CD4-positive, alpha-beta T cell (primary cell): Measurements from ENCODE around the gene WASF3. TPM values are rescaled to one million over a fixed set of nuclear protein-coding genes. Genes with fewer than 3 reads are reported as not detected.

Experiments
- ATAC-seq: fragments of 200-7000 bp; cut with Tn5 transposase; one replicate; pipeline ENCODE4 v1.10.0; 2022; ENCODE audit warnings: mild to moderate bottlenecking; ENCODE audit not compliant: poor library complexity
- CTCF ChIA-PET: fragments of 350-600 bp; sonication (Branson Sonifier 250); formaldehyde crosslinking; loops from one replicate; lab custom pipeline; 2021; ENCODE audit warnings: antibody characterized with exemption, inconsistent platforms; lab: Charles Lee
- POLR2A ChIA-PET: fragments of 350-600 bp; sonication (Branson Sonifier 250); formaldehyde crosslinking; loops from one replicate; lab custom pipeline; 2021; ENCODE audit warnings: antibody characterized with exemption, inconsistent platforms; lab: Charles Lee
- DNase-seq, 14 experiments: peaks; one replicate each; pipeline ENCODE4 v3.0.0-alpha.2; 2013 to 2020; ENCODE audit warnings: mixed read lengths in 2 of 14
- H3K27ac ChIP-seq, 2 donors: one replicate each; pipeline versions ENCODE4 v1.5.1 to v1.7.0; 2013; ENCODE audit warnings: low read length in 2 of 2, low read depth in 1 of 2, mild to moderate bottlenecking in 1 of 2
- H3K27me3 ChIP-seq, 2 experiments: 1 replicate in 1 of 2; 2 replicates in 1 of 2; pipeline versions ENCODE4 v1.6.1 to v1.7.0; 2013; ENCODE audit warnings: low read length in 2 of 2, control low read depth in 1 of 2, mild to moderate bottlenecking in 1 of 2, moderate library complexity in 1 of 2; ENCODE audit not compliant: insufficient read depth in 2 of 2, control insufficient read depth in 1 of 2
- H3K36me3 ChIP-seq: one replicate; pipeline ENCODE4 v1.6.1; 2013; ENCODE audit warnings: low read length, control low read depth; ENCODE audit not compliant: insufficient read depth
- H3K4me1 ChIP-seq: one replicate; pipeline ENCODE4 v1.6.1; 2013; ENCODE audit warnings: low read length, control low read depth; ENCODE audit not compliant: insufficient read depth
- H3K4me3 ChIP-seq: one replicate; pipeline ENCODE4 v1.5.1; 2013; ENCODE audit warnings: mild to moderate bottlenecking, low read length, moderate library complexity
- H3K9me3 ChIP-seq, 2 experiments: 1 replicate in 1 of 2; 2 replicates in 1 of 2; pipeline versions ENCODE4 v1.6.1 to v1.7.0; 2013; ENCODE audit warnings: low read length in 2 of 2, mild to moderate bottlenecking in 2 of 2, control low read depth in 1 of 2, moderate library complexity in 1 of 2; ENCODE audit not compliant: control insufficient read depth in 1 of 2, insufficient read depth in 1 of 2
- H3K27ac Mint-ChIP-seq: one replicate; pipeline ENCODE4 v1.8.0; 2020; ENCODE audit warnings: mixed read lengths
- H3K27me3 Mint-ChIP-seq: one replicate; pipeline ENCODE4 v1.8.0; 2021; ENCODE audit warnings: mixed read lengths
- H3K36me3 Mint-ChIP-seq: one replicate; pipeline ENCODE4 v1.8.0; 2021; ENCODE audit warnings: low read depth, mixed read lengths
- H3K4me1 Mint-ChIP-seq: one replicate; pipeline ENCODE4 v1.8.0; 2021; ENCODE audit warnings: low read depth, mixed read lengths
- H3K4me3 Mint-ChIP-seq: one replicate; pipeline ENCODE4 v1.8.0; 2020; ENCODE audit warnings: mild to moderate bottlenecking, mixed read lengths
- H3K9me3 Mint-ChIP-seq: one replicate; pipeline ENCODE4 v1.8.0; 2020; ENCODE audit warnings: mixed read lengths
- intact Hi-C, 2 experiments: fragments of 100-400 bp; cut with DNase I in 1 of 2; cut with micrococcal nuclease in 1 of 2; formaldehyde crosslinking; loops; one replicate each; pipeline versions ENCODE4 v1.15.1 to v1.9.0; 2023 to 2025; cut with DNase I, micrococcal nuclease
- total RNA-seq, 174 experiments: library from RNA in 2 of 174; stranded (reverse) in 2 of 174; gene quantifications; one replicate each; pipeline ENCODE4 v1.2.3 and lab custom pipeline; 2021 to 2026
- TF ChIP-seq, protein P1 (sequence below): fragments of 200-600 bp; IDR thresholded peaks from one replicate; pipeline ENCODE4 v1.8.0; 2022; ENCODE audit warnings: antibody characterized with exemption, mild to moderate bottlenecking

The WASF3 gene
- total RNA-seq, 2 experiments from 2014 or later: 0.08 TPM; not detected in 1

DNA sequence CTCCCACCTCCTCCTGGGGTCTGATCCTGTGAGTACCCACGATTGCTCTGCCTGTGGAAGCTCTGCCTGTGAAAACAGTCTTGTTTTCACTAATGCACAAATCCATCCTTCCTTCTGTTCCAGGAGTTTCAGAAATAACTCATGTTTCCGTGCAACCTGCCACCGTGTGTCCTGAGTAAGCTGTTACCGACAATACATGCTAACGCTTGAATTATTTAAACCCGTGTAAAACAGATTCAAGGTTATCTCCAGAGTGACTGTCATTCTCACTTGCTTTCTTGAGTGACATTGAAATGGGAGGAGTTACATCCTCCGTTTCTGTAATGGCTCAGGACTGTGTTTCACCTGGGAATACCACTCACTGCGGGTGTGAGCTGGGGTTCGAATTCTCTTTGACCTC lies 178.2 kb downstream of the WASF3 start:
- H3K4me1 ChIP-seq: no peaks in the 10 kb centered on the region
- DNase-seq: no peak
- no peaks in the 10 kb centered on the region for H3K4me1 Mint-ChIP-seq
- TF ChIP-seq, protein P1, sequence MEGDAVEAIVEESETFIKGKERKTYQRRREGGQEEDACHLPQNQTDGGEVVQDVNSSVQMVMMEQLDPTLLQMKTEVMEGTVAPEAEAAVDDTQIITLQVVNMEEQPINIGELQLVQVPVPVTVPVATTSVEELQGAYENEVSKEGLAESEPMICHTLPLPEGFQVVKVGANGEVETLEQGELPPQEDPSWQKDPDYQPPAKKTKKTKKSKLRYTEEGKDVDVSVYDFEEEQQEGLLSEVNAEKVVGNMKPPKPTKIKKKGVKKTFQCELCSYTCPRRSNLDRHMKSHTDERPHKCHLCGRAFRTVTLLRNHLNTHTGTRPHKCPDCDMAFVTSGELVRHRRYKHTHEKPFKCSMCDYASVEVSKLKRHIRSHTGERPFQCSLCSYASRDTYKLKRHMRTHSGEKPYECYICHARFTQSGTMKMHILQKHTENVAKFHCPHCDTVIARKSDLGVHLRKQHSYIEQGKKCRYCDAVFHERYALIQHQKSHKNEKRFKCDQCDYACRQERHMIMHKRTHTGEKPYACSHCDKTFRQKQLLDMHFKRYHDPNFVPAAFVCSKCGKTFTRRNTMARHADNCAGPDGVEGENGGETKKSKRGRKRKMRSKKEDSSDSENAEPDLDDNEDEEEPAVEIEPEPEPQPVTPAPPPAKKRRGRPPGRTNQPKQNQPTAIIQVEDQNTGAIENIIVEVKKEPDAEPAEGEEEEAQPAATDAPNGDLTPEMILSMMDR: no peak
- peaks cover 0 to 2% of the 10 kb centered on the region in 2 experiments for H3K27me3 ChIP-seq
- no peak overlapping the region for H3K27ac Mint-ChIP-seq
- H3K36me3 Mint-ChIP-seq: no peaks in the 10 kb centered on the region
- H3K36me3 ChIP-seq: no peaks in the 10 kb centered on the region
- H3K9me3 ChIP-seq: peaks cover 5 to 13% of the 10 kb centered on the region in 2 experiments
- no peak for ATAC-seq
- intact Hi-C loops: no loop called here
- no peak overlapping the region for H3K27ac ChIP-seq
- CTCF ChIA-PET: no interaction called here
- H3K27me3 Mint-ChIP-seq: peaks cover 20% of the 10 kb centered on the region
- no peak overlapping the region for H3K4me3 ChIP-seq
- H3K9me3 Mint-ChIP-seq: peaks cover 6% of the 10 kb centered on the region
- POLR2A ChIA-PET: no interaction called here
- H3K4me3 Mint-ChIP-seq: no peak overlapping the region

Other genes with a start within 250 kb of the WASF3 start
- not detected for gene GPR12, start 203.1 kb downstream of the WASF3 start, total RNA-seq